Lung microvascular endothelial cell (primary cell): Measurements from ENCODE around the gene UMPS. TPM values are rescaled to one million over a fixed set of nuclear protein-coding genes. Genes with fewer than 3 reads are reported as not detected.

Experiments used
- DNase-seq, 2 donors: peaks; one replicate each; pipeline versions ENCODE4 v3.0.0 to v3.0.0-alpha.2; 2010; ENCODE audit warnings: low read depth in 2 of 2
- total RNA-seq: library from RNA; depleted of rRNA; stranded (reverse); fragments of >200 nt; gene quantifications from 2 replicates; pipeline ENCODE4 v1.2.1, GENCODE V29; 2014

UMPS gene
- 15.3 and 18.1 TPM in 2 replicates for total RNA-seq

DNA sequence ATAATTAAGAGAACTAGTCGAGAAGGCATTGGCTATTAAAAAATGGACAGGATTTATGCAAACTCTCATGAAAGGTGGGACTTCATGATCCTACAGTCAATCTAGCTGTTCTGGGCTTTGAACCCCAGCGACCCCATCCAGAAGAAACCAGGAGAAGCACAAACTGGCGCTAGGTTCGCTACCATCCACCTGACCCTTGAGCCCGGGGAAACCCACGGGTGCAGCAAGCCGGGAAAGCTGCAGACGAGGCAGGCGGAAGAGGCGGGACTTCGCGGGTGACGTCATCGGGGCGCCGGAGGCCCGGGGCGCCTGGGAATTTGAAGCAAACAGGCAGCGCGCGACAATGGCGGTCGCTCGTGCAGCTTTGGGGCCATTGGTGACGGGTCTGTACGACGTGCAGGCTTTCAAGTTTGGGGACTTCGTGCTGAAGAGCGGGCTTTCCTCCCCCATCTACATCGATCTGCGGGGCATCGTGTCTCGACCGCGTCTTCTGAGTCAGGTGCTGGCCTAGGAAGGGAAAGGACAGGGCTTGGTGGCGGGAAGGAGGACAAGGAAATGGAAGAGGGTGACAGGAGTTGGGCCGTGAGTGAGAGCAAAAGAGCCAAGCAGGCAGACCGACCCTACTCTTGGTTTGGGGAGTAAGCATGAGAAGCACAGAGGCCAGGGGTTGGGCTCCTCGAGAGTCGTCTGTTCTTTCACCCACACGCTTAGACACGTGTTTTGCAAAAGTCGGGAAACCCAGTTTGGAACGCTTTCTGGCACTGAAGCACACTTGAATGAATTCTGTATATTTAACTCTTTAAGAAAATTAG is at the start of gene UMPS:
Gene UMPS (plus strand): TSS at position 324 of the 812 bp plus-strand sequence. CDS start 20 bp downstream, at position 344.
- DNase-seq: peak; percentile 85 to 89

GRCh38 chr3:124680521-124680920 is 49.7 kb upstream of the UMPS start:
- no peak for DNase-seq

DNA sequence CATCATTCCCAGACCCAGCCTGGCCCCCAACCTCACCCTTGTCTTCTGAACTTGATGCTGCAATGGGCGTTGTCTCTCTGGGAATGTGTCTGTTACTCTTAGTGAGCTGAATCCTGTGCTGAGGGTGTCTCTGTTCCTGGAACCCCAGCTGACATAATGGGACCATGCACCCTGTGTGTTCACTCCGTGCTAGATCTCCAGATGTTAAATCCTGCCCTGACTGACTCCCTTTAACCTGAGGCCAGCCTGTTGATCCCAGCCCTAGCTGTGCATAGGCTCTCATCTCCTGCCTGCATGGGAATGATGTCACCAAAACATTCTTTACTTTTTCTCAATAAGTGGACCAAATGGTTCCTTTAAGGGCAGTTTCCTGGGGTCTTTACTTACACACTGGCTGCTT is 48.0 kb upstream of the UMPS start:
- no peak for DNase-seq

DNA sequence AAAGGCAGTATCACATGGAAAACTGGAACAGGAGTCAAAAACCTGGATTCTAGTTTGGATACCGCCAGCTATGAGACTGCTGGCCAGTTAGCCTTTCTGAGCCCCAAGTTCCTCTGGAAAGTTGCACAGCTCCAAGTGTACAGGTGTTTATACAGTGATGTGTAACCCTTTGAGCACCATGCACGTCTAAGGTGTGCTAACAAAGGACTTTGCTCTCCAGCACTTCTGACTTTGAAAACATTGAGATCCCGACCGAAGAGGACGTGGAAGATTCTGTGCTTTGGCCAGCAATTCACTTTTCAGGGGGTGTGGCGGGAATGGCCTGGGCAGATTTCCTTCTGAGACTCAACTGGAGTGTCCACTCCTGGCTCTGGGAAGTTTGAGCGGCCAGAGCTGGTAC is 45.8 kb upstream of the UMPS start:
- no peak for DNase-seq

GRCh38 chr3:124685067-124685466 is 45.2 kb upstream of the UMPS start:
- DNase-seq: peak in 1 of 2 donors; percentile 22

DNA sequence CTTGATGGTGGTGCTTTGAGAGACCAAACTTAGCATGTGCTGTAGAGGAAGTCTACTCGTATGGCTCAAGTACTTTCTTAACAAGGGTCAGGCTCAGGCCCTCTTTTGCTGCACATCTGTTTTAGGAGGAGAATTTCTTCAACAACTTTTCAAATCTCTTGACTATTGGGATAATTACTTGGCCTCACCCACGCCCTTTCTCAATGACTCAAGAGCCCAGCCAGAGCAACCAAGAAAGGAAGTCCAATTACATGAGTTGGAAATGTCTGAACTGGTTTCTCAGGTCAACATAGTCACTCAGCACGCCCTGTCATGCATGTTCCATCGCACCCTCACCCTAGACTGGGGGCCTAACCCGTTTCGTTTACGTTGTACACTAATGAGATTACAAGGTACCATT is 44.8 kb upstream of the UMPS start:
- peak in 1 of 2 donors; percentile 5 for DNase-seq

- no peak for DNase-seq
Observed at GRCh38 chr3:124686028-124686670, 44.1 kb upstream of the UMPS start.

DNA sequence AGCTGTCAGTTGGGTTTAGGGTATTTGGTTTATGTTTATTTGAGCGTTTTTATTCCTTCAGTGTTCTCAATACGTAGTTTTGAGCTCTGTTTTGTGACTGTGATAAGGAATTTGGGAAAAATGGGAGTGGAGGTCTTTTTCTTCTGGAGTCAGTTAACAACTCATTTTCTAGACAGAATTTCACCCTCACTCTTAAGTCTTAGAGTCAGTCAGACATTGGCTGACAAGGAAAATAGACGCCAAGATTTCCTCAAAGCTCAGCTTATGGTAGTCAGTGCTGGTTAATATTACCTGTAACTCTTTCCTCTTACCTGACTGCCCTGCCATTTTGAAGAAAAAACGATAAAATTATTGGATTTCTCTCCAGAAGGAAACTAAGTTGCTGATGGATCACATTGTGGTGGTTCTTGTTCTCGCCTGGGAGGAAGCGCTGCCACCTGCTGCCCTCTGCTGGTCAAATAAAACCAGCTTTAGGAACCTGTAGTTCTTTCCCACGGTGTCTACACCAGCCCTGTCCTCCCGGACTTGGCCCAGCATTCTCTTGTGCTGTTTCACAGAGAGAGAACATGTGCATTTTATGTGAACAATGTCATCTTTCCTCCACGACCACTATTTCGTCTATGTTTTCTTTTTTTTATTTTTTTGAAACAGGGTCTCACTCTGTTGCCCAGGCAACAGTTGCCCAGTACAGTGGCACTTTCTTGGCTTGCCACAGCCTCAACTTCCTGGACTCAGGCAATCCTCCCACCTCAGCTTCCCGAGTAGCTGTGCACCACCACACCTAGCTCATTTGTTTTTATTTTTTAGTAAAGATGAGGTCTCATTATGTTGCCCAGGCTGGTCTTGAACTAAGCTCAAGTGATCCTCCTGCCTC is 41.4 kb upstream of the UMPS start:
- peak; percentile 82 to 89 for DNase-seq

- no peak for DNase-seq
Observed at GRCh38 chr3:124691599-124691998, 38.7 kb upstream of the UMPS start.

DNA sequence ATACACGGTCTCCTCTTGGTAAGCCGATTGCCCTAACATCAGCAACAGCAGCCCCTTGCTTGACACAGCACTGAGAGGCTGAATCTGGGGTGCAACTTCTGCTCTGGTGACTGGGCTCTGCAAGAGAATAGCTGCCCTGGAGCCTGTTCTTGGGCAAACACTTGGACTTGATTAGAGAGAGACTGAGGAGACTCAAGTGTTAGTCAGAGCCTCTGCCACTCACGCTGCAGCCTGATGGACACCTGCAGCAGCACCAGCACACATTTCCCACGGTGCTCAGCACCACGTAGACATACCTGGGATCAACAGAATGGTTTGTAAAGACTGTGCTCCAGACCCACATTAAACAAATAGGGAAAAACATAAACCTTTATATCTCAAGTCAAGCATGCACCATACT is 35.8 kb upstream of the UMPS start:
- no peak for DNase-seq

DNA sequence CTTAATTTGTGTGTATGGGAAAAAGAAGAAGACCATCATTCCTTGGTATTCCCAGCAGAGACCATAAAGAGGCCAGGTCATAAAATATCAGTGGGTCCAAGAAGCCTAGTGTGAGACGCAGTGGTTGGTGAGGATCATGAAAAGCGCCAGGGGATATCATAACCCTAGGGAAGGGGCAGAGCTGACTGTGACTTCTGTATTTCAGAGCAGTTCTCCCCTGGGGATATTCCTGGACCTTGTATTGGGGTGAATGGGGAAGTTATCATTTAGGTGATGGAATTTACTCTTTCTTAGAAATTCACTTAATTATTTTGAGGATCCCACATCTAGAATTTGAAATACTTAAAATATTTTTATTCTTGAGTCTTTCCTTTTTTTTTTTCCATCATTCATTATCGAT is 34.9 kb upstream of the UMPS start:
- no peak for DNase-seq

DNA sequence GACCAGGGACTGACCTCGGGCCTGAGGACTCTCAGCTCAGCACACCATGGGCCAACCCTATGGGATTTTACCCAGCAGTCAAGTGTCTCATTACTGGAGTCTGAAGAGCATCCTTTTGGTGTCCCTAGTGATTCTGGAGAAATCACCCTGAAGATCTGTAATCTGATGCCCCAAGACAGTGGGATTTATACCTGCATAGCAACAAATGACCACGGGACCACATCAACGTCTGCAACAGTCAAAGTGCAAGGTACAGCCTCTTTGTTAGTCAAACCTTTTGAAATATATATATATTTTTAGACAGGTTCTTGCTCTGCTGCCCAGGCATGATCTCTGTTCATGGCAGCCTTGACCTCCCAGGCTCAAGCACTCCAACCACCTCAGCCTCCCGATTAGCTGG is 34.2 kb upstream of the UMPS start:
- no peak for DNase-seq

GRCh38 chr3:124697302-124697701 is 33.0 kb upstream of the UMPS start:
- no peak for DNase-seq

- no peak for DNase-seq
Observed at GRCh38 chr3:124698030-124698770, 32.1 kb upstream of the UMPS start.

GRCh38 chr3:124699051-124699450 is 31.2 kb upstream of the UMPS start:
- DNase-seq: no peak

GRCh38 chr3:124699686-124700396 is 30.4 kb upstream of the UMPS start:
- DNase-seq: peak; percentile 28 to 47

DNA sequence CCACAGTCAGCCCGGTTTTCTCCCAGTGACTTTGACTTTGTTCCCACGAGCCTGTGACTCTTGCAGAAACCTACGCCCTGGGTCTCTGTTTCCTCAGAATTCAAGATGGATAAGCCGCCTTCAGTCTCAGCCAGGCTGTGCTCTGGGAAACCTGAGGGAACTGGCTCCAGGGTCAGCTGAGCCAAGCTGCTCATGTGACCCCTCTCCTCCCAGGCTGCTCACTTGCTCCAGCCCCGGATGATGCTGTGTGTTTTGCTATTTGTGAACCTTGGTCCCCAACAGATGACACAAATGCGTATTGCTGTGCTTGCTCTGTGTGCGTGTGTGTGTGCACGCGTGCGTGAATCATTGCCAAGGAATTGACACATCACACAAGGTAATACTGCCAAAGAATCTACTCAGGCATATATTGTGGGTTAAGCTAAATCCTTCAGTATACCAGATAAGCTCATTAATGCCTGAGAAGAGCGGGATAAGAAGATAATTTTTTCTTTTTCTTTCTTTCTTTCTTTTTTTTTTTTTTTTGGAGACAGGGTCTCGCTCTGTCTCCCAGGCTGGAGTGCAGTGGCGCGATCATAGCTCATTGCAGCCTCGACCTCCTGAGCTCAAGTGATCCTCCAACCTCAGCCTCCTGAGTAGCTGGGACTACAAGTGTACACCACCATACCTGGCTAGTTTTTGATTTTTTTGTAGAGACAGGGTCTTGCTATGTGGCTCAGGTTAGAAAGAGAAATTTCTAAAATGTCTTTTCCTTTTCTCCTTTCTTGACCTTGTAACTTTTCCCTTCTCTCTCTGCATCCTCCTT is 29.2 kb upstream of the UMPS start:
- peak; percentile 11 to 24 for DNase-seq

DNA sequence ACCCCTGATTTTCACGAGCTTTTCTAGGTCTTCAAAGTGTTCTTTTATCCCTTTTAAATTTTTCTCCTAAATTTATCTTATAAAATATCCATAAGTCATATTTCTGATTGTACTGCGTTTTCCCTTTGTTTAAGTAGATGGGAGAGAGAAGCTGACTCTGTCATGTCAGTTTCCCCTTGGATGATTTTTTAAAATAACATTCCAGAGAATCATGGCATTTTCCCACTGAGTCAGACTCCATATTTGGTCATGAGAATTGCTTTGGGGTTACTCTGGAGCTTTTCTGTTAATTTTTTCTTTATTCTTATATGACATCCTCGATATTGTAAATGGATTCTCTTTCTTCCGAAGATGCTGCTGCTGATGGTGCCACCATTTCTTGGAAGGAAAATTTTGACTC is 28.6 kb upstream of the UMPS start:
- peak; percentile 65 to 71 for DNase-seq

DNA sequence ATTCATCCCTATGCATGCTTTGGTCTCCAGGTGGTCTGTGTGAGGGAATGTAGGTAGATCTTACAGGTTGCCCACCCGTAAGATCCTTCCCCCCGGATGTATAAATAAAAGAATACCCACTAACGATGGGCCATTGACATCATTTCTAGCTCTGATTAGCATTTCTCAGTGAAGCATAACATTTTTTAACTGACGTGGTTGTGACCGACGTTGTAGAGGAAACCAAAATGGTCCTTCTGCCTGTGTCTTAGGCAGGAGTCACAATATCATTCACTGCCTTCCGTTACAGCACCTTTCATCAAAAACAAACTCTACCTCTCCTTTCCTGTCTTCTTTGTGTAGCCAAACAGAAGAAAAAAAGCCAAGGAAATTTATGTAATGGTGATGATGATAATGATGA is 27.3 kb upstream of the UMPS start:
- DNase-seq: no peak

GRCh38 chr3:124705552-124705951 is 24.7 kb upstream of the UMPS start:
- DNase-seq: no peak
